ENCODE data around the gene SNX12.
"Not testable (repeated sequence)": the region's sequence is repeated elsewhere in the genome, so short reads cannot be mapped to it uniquely, and the experiment has no call there.

Gene SNX12

DNA sequence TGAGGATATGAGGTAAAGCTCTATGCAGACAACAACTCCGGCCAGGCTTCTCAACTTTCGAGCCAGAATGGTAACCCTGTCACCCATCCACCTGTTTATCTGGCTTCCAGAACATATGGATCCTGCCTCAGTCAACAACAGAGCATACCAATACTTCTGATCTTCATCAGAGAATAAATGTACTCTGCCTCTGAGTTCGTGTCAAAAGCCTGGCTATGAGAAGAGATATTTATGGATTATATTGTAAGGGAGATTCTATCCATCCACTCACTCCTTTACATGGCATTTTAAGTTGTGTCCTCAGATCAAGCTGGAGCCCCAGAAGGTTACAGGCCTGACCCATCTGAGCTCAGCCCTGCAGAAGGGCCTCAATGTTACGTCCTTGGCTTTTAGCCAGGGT, 17.8 kb upstream of the SNX12 start:
- DNase-seq = no peak

DNA sequence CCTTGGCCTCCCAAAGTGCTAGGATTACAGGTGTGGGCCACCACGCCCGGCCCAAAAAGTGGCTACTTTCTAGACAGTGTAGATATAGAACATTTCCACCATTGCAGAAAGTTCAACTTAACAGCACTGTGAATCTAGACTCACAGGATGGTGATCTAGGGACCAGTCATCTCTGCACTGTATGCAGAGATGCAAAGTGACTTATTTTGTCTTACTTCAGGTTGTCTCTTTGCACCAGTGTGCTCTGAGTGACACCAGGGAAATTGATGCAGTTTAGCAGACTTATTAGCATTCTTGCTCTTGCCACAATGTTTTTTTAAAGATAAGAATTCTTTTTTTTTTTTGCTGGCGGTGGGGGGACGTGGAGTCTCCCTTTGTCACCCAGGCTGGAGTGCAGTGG, 14.7 kb upstream of the SNX12 start:
- DNase-seq = no peak

DNA sequence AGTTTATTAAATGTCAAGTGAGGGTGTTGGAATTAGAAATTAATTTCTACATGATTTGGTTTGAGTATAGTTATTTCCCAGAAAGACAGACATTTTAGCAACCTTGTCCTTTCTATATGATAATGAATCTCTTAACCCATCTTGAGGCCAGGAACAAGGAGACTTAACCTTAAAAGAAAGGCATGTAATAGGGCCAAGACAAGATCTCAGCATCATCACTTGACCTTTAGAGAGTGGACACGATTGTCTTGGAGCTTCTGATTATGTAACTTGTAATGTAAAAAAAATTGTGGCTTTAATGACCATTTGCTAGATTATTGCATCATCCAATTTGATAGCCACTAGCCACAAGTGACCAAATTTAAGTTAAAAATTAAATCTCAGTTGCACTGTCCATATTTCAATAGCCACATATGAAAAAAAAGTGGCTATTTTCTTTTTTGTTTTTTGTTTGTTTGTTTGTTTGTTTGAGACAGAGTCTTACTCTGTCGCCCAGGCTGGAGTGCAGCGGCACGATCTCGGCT, 14.1 kb upstream of the SNX12 start:
- DNase-seq = no peak

DNA sequence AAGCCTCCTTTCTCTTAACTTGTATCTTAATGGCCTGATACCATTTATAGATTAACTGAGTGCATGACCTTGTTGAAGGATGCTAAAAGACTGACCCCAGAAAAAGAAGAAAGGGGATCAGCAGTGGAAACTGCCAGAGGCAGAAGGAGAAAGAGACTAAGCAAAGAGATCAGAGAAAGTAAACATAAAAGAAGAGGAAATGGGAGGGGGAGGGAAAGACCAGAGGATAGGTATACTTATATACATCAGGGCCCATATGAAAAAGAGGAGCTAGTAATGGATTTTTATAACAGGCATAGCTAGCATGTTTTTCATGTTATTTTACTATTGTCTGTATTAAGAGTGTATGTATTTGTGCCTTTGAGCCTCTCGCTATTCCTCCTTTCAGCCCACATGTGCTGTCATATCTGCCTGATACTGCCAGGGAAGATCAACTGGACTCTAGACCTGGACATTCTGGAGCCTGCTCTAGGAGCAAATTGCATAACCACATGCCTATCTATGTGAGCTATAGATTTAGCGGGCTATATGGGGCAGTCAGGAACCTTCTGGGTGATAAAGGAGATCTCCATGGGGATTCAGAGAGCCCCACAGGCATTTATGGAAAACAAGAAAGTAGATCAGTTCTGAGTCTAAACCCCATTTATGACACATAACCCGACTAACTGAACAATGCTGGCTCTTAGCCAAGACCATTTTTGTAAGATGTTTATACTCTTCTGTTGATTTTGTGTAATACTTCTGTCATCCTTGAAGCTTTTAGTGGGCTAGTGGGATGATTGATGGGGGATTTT, 13.4 kb upstream of the SNX12 start:
- DNase-seq = no peak

DNA sequence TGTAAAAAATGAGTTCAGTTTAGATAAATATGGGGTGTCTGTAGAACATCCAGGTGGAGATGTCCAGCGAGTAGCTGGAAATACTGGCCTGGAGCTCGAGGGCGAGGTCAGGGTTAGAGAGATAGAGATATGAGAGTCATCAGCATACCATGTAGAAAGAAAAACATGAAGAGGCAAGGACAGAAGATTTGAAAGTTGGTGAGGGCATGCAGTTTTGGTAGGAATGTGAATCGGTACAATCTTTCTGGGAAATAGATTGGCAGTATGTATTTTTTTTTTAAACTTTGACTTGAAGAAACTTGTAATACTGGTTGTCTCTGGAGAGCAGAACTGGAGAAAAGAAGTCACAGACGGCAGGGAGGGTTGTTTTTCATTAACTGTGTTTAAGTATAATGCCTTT, 2.4 kb upstream of the SNX12 start:
- no peak for DNase-seq

DNA sequence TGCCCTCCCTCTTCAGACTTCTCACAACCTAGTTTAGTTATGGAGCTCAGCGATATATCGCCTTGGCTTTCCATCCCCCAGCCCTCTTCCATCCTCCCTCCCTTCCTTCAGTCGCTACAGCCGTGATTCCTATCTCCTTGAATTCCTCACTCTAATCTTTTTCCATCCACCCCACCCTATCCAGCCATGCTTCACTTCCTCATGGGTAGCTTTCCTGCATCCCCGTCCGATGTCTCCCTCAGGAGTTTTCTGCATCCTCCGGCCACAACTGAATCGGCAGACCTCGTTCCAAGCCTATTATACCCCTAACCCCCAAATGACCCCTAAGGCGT, 456 bp downstream of the SNX12 start:
- no peak for DNase-seq

DNA sequence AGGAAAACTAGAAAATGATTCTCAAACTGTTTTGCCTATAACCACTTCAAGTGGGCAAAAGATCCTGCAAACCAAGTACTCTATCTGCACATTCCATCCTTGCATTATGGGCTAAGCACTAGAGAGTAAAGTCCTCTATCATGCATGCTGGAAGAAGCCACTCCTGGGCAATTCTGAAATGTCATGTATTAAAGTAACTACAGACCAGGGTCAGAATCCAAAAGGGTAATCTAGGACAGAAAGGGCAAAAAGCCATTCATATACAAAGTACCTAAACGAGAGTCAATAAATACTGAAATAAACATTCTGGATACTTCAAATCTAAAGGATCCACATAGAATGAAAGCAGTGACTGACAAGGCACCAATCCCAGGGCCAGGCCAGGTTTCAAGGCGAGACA, 1.0 kb downstream of the SNX12 start:
- no peak for DNase-seq

DNA sequence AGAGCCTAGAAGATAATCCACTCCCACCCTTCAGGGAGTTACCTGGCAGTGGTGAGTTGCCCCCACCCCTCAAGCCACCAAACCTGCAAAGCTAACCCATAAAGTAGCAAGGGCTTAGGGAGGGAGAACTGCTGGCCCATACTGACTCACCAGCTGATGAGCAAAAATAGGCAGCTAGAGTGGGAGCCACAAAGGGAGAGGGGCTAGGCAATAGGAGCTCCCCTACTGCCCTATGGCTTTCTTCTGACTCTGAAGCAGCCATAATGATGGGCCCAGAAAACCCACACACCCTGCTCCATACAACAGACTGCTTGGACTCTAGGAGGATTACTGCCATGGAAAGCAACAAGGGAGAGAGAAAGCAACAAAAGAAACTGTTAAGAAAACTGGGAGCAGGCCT, 8.0 kb downstream of the SNX12 start:
- no peak for DNase-seq

DNA sequence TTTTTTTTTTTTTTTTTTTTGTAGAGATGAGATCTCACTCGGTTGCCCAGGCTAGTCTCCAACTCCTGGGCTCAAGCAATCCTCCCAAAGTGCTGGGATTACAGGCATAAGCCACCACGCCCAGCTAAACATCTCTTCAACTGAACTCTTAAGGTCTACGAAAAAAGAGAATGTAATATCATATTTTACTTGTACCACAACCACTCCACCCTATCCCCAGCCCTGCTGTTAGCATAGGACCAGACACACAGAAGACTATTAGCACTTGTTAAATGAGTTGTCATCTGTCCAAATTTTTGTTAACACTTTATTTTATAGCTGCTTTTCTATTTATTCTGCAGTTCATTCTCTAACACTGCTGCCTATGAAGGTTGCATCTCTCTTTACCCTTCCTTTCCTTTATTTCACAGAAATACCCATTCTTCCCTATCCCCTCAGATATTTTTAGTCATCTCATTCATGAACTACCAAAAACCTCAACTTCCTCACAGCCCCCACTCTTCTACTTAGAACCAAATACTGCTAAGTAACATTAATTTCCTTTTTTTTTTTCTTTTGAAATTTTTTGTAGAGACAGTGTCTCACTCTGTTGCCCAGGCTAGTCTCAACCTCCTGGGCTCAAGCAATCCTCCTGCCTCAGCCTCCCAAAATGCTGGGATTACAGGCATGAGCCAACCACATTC, 10.1 kb downstream of the SNX12 start:
- DNase-seq = no peak

DNA sequence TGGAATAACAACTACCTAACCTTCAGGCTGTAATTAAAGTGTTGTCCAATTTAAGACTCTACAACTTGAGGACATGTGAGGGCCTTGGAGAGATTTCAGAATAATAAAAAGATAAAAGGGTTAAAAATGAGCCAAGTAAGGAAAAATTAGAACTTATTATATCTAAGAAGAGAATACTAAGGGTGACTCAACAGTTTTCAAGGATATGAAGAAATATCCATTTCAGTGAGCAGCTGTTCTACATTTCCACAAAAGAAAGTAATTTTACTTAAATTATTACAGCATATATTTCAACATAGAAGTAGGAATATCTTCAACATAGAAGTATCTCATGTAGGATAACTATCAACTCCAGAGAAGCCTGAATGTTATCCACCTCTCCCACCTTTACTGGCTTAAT, 11.3 kb downstream of the SNX12 start:
- DNase-seq = no peak

DNA sequence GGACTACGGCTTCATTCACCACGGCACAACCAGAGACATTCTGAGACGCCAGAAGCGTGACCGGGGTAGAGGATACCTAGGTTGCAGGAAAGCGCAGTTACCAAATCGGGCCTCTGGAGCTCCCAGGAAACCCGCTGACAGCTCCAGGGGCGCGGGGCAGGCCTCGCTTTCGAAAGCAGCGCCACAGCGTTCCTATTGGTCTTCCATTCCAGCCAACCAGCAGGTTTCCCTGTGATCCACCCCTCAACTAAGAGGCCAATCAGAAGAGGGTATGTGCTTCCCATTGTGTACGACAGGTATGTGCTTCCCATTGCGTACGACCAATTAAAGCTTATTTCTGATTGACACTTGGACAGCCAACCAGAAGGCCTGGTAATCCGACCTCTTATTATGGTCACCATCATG, 14.9 kb downstream of the SNX12 start:
- no peak for DNase-seq

DNA sequence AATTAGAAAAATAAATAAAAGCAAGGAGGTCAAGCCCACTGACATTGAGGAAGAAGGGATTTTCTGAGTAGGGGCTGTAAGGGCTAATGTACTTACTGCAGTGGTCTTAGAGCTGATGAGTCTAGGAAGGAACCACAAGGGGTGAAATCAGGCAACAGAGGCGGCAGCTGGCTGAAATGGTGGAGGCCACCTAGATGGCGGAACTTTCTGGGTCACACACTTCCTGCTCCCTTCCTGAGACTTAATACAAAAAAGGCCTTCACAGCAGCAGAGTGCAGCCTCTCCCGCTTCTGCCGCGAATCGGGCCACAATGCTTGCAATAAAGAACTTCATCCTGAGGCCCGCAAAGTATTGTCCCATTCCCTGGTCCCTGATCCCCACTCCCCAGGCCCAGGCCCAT, 15.4 kb downstream of the SNX12 start:
- DNase-seq = no peak

DNA sequence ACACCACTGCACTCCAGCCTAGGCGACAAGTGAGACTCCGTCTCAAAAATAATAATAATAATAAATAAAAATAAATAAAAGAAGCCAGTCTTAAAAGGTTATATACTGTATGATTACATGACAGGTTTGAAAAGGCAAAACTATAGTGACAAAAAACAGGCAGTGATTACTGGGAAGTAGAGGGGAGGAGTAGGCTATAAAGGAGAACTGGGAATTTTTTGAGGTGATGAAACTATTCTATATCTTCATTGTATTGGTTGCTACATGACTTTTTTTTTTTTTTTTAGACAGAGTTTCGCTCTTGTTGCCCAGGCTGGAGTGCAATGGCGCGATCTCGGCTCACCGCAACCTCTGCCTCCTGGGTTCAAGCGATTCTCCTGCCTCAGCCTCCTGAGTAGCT, 20.2 kb downstream of the SNX12 start:
- DNase-seq = not testable (repeated sequence)

DNA sequence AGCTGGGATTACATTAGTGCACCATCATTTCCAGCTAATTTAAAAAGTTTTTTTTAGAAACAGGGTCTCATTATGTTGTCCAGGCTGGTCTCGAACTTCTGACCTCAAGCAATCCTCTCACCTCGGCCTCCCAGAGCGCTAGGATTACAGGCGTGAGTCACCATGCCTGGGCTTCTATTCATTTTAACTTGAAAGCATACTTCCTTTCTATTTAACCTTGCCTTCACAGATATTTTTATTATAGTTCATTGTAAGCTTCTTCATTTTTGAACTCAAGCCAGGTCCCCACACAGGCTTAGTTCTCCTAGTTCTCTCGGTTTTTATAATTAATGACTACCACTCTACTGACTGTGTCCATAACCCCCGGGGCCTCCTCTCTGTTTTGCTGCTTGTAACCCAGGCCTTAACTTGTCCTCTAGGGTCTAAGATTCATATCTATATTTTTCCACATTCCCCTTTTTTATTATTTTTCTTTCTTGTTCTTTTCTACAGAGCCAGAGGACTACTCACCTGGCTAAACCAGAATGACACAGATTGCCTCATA, 50.7 kb downstream of the SNX12 start:
- no peak for DNase-seq
